NT2/D1 (cell line): Measurements from ENCODE around the gene NDUFV2.

ENCODE experiments used
- YY1 ChIP-seq: IDR thresholded peaks from 2 replicates; pipeline ENCODE4 v1.6.1; 2011; ENCODE audit not compliant: insufficient read length, insufficient read depth
- ZNF274 ChIP-seq: IDR thresholded peaks from 2 replicates; pipeline ENCODE4 v1.6.1; 2011; ENCODE audit warnings: mild to moderate bottlenecking, low read depth, low read length

DNA sequence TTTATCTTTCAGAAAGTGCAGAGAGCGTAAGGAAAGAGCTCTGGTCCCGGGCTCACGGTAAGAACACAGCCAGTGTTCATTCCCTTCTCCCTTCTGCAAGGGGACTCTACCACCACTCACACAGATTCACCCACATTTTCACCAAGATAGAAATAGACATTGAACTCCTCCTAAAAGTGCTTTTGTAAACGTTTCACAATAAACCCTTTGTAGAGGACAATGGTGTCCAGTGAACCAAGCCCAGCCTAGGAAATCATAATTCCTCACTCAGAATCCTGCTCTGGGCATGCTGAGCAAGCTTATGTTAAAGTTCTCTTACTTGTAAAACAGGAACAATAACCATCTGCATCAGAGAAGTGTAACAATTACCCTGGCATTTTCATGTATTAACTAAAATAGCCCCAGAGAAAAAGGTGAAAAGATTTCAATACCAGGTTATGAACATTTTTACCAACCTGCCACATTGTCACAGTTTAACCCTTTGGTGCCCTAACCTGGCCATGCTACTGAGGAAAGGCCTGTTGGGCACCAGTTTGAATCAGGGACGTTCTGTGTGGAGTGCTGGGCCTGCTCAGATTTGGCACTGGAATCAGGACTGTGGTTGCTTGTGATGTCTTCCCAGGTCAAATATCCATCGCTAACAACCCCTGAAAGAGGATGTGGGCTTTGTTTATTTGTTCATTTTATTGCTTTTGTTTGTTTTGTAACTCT, 22.5 kb upstream of the NDUFV2 start:
- TF ChIP-seq ZNF274, result no peak
- no peak for TF ChIP-seq YY1
